HCT116 (cell line): ENCODE results near the gene SCAMP1. TPM values are rescaled to one million over a fixed set of nuclear protein-coding genes. Genes with fewer than 3 reads are reported as not detected.

ENCODE experiments used
- ATAC-seq: fragments of 200-7000 bp; cut with Tn5 transposase; 2 replicates; pipeline ENCODE4 v1.9.1; 2020; ENCODE audit warnings: mild to moderate bottlenecking, moderate library complexity
- BruUV-seq: library from RNA; stranded (reverse); fragments of 400-500 nt; replicated peaks from 2 replicates; lab custom pipeline; 2021; lab: Mats Ljungman, UMichigan
- CTCF ChIA-PET: fragments of 300-600 bp; sonication (Branson Sonifier 250); formaldehyde crosslinking; loops from one replicate; lab custom pipeline; 2021; ENCODE audit warnings: antibody characterized with exemption; lab: Charles Lee
- POLR2A ChIA-PET: fragments of 300-600, 350-600 bp; sonication (Branson Sonifier 250); formaldehyde crosslinking; loops from one replicate; lab custom pipeline; 2021; ENCODE audit warnings: antibody characterized with exemption; lab: Charles Lee
- RAD21 ChIA-PET, 2 experiments: fragments of 300-600 bp; sonication (Branson Sonifier 250); formaldehyde crosslinking; loops; one replicate each; lab custom pipeline; 2023; ENCODE audit warnings: low total read pairs in 2 of 2; ENCODE audit not compliant: uncharacterized antibody in 2 of 2, unreplicated experiment in 2 of 2, low non-redundant PET in 1 of 2; lab: Charles Lee
- DNase-seq: peaks from one replicate; pipeline ENCODE4 v3.0.0-alpha.2; 2010; ENCODE audit warnings: low read depth, low spot score
- H2AFZ ChIP-seq: fragments of 200-600 bp; shearing (Covaris generic), sonication (generic); 2 replicates; pipeline ENCODE4 v1.6.1; 2017; ENCODE audit warnings: low read depth, mixed run types, mixed read lengths, antibody characterized with exemption, low read length; ENCODE audit not compliant: poor library complexity, severe bottlenecking
- H3K27ac ChIP-seq: 2 replicates; pipeline ENCODE4 v1.5.1; 2012; ENCODE audit warnings: low read depth, low read length
- H3K27me3 ChIP-seq: fragments of 200-600 bp; sonication (generic); 2 replicates; pipeline ENCODE4 v1.6.1; 2016; ENCODE audit warnings: mixed run types, low read length, mixed read lengths; ENCODE audit not compliant: insufficient read depth
- H3K36me3 ChIP-seq, 2 experiments: fragments of 200-500 bp in 1 of 2; fragments of 200-600 bp in 1 of 2; sonication (Bioruptor generic) in 1 of 2; sonication (generic) in 1 of 2; 2 replicates each; pipeline versions ENCODE4 v1.5.1 to v1.6.1; 2014 to 2016; ENCODE audit warnings: low read length in 2 of 2, inconsistent platforms in 1 of 2, mixed read lengths in 1 of 2, mixed run types in 1 of 2; ENCODE audit not compliant: insufficient read depth in 2 of 2, control insufficient read depth in 1 of 2
- H3K4me1 ChIP-seq, 2 experiments: fragments of 200-600 bp in 1 of 2; sonication (generic) in 1 of 2; 2 replicates each; pipeline versions ENCODE4 v1.5.1 to v1.6.1; 2012 to 2017; ENCODE audit warnings: low read length in 2 of 2, inconsistent platforms in 1 of 2, mild to moderate bottlenecking in 1 of 2, mixed read lengths in 1 of 2, mixed run types in 1 of 2, moderate library complexity in 1 of 2; ENCODE audit not compliant: insufficient read depth in 2 of 2, control insufficient read depth in 1 of 2
- H3K4me2 ChIP-seq: fragments of 200-600 bp; sonication (generic); 2 replicates; pipeline ENCODE4 v1.6.1; 2017; ENCODE audit warnings: mixed run types, low read length, mixed read lengths
- H3K4me3 ChIP-seq, 2 experiments: fragments of 200-600 bp in 1 of 2; sonication (generic) in 1 of 2; replicated peaks in 1 of 2; 2 replicates each; pipeline ENCODE4 v1.5.1; 2011 to 2016; ENCODE audit warnings: low read length in 2 of 2, control low read depth in 1 of 2, low read depth in 1 of 2, mild to moderate bottlenecking in 1 of 2, mixed read lengths in 1 of 2, mixed run types in 1 of 2
- H3K79me2 ChIP-seq: fragments of 200-600 bp; sonication (generic); 2 replicates; pipeline ENCODE4 v1.6.1; 2017; ENCODE audit warnings: mild to moderate bottlenecking, mixed run types, low read length, moderate library complexity, mixed read lengths; ENCODE audit not compliant: insufficient read depth
- H3K9ac ChIP-seq: fragments of 200-600 bp; sonication (generic); 2 replicates; pipeline ENCODE4 v1.6.1; 2016; ENCODE audit warnings: low read length, mixed read lengths
- H3K9me2 ChIP-seq: fragments of 200-600 bp; sonication (generic), shearing (Covaris generic); 2 replicates; pipeline ENCODE4 v1.6.1; 2017; ENCODE audit warnings: mixed run types, mild to moderate bottlenecking, moderate library complexity; ENCODE audit not compliant: insufficient read depth
- H3K9me3 ChIP-seq, 2 experiments: fragments of 200-500 bp in 1 of 2; fragments of 200-600 bp in 1 of 2; sonication (Bioruptor generic) in 1 of 2; sonication (generic) in 1 of 2; 2 replicates each; pipeline ENCODE4 v1.6.1; 2014 to 2017; ENCODE audit warnings: low read length in 2 of 2, mixed read lengths in 2 of 2, inconsistent platforms in 1 of 2, low read depth in 1 of 2, mild to moderate bottlenecking in 1 of 2, mixed run types in 1 of 2, moderate library complexity in 1 of 2; ENCODE audit not compliant: control insufficient read depth in 1 of 2, insufficient read depth in 1 of 2
- H4K20me1 ChIP-seq: fragments of 200-600 bp; sonication (generic), shearing (Covaris generic); 2 replicates; pipeline ENCODE4 v1.6.1; 2017; ENCODE audit warnings: mixed run types, mild to moderate bottlenecking, moderate library complexity; ENCODE audit not compliant: insufficient read depth
- ATF3 ChIP-seq: IDR thresholded peaks from 2 replicates; pipeline ENCODE4 v1.6.1; 2012
- CBX3 ChIP-seq: IDR thresholded peaks from 2 replicates; pipeline ENCODE4 v1.6.1; 2012; ENCODE audit warnings: low read depth
- FOSL1 ChIP-seq: IDR thresholded peaks from 2 replicates; pipeline ENCODE4 v1.6.1; 2012; ENCODE audit warnings: low read depth
- RAD21 ChIP-seq: IDR thresholded peaks from 2 replicates; pipeline ENCODE4 v1.6.1; 2012; ENCODE audit warnings: low read depth, mild to moderate bottlenecking
- SIN3A ChIP-seq: IDR thresholded peaks from 2 replicates; pipeline ENCODE4 v1.6.1; 2012; ENCODE audit warnings: low read depth
- SP1 ChIP-seq: IDR thresholded peaks from 2 replicates; pipeline ENCODE4 v1.6.1; 2012; ENCODE audit warnings: low read depth
- SRF ChIP-seq: IDR thresholded peaks from 2 replicates; pipeline ENCODE4 v1.6.1; 2012; ENCODE audit warnings: low read depth
- TCF7L2 ChIP-seq: IDR thresholded peaks from 2 replicates; pipeline ENCODE4 v1.7.0; 2011; ENCODE audit warnings: borderline replicate concordance, inconsistent platforms; ENCODE audit not compliant: insufficient read depth, insufficient read length; ENCODE audit errors: extremely low read depth
- ZBTB33 ChIP-seq: IDR thresholded peaks from 2 replicates; pipeline ENCODE4 v1.6.1; 2011; ENCODE audit warnings: mild to moderate bottlenecking, low read length, moderate library complexity; ENCODE audit not compliant: insufficient replicate concordance; ENCODE audit errors: extremely low read depth
- intact Hi-C: fragments of 100-400 bp; cut with micrococcal nuclease; formaldehyde crosslinking; loops from 2 replicates; pipeline ENCODE4 v1.10.0; 2022
- total RNA-seq: library from RNA; stranded (reverse); gene quantifications from one replicate; pipeline ENCODE4 v1.2.1, GENCODE V29; 2021; ENCODE audit not compliant: unreplicated experiment

Gene SCAMP1
- total RNA-seq, 1 experiment from 2014 or later: 46.4 TPM

DNA sequence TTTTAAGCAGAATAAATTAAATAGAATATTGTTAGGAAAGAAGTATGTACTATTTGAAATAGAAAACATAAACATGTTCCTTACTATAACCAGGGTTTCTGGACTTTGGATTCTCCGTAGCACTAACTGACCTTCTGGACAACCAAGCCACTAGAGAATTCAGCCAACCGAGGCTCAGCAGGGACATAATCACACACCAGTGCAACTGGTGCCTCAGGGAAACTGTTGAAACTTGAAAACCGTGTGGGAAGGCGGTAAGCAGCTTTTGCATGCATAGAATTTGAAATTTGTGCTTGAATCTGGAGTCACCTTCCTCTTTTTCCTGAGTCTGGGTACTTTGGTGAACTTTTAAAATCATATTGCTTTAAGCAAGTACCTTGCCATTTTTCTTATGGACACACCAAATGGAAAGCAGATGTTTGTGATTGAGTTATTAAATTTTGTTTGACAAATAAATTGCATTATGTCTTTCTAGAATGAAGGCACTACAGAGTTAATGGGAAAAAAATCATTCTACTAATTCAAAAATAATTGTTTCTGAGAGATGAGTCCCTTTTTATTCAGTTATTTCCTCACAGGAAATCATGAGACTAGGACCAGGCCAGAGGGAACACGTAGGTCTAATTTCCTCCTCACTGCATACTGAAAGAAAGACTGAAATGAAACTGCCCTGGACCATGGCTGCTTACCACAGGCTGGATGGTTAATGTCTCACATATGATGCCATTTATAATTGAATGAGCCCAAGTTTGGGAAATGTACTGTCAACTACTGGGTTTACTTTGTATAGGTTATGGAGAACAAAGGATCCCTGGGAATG, 20.6 kb upstream of the SCAMP1 start:
- H3K9ac ChIP-seq: no peak overlapping the region
- H3K4me1 ChIP-seq: no peaks in the 10 kb centered on the region
- no peak overlapping the region for H3K4me3 ChIP-seq
- ChIA-PET POLR2A (no interaction called here), RAD21 (no interaction called here), CTCF (no interaction called here)
- DNase-seq (no peak), ATAC-seq (no peak)
- H2AFZ ChIP-seq: no peak overlapping the region
- H3K4me2 ChIP-seq: no peak overlapping the region
- TF ChIP-seq ATF3: no peak
- TF ChIP-seq CBX3: no peak
- TF ChIP-seq SP1: no peak
- no peak for TF ChIP-seq FOSL1
- intact Hi-C loops: no loop called here
- H3K9me3 ChIP-seq: no peaks in the 10 kb centered on the region
- H3K79me2 ChIP-seq: no peaks in the 10 kb centered on the region
- H3K27me3 ChIP-seq: no peaks in the 10 kb centered on the region
- H3K36me3 ChIP-seq: no peaks in the 10 kb centered on the region
- BruUV-seq: no TSS peak
- no peak overlapping the region for H3K27ac ChIP-seq
- no peaks in the 10 kb centered on the region for H3K9me2 ChIP-seq
- no peaks in the 10 kb centered on the region for H4K20me1 ChIP-seq

DNA sequence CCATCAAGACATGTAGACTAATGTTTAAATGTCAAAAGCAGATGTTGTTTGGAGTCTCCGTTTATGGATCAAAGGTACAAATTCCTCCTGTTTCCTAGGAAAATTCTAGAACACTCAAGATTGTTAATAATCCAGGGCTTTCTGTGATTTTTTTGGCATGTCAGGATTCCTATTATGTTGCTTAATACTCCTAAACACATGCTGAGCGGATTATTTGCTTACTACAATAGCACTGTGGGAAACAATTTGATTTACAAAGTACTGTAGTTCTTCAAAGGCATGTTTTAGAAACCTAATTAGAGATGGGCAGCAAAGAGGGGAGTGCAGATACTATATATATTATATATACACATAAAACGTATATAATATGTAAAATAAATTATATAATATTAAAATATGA, 19.0 kb upstream of the SCAMP1 start:
- Histone ChIP-seq H3K9me3 (no peaks in the 10 kb centered on the region), H3K4me3 (no peak overlapping the region), H2AFZ (peak overlapping the region; percentile 43)
- TF ChIP-seq SIN3A (no peak), FOSL1 (no peak), SRF (no peak), CBX3 (no peak), ZBTB33 (no peak), TCF7L2 (no peak), SP1 (no peak), RAD21 (no peak)
- TF ChIP-seq, all 23 proteins: peak for 0
- POLR2A ChIA-PET: no interaction called here
- H3K4me2 ChIP-seq: no peak overlapping the region
- no peaks in the 10 kb centered on the region; a peak in 1 of 4 replicates for H3K4me1 ChIP-seq
- no peaks in the 10 kb centered on the region for H3K27me3 ChIP-seq
- H4K20me1 ChIP-seq: no peaks in the 10 kb centered on the region
- RAD21 ChIA-PET: no interaction called here
- H3K9ac ChIP-seq: no peak overlapping the region
- intact Hi-C loops: no loop called here
- no peaks in the 10 kb centered on the region for H3K79me2 ChIP-seq
- no peaks in the 10 kb centered on the region for H3K9me2 ChIP-seq
- CTCF ChIA-PET: interaction anchor here (0.6 kb wide), 1 partner anchor 61 kb away, joined by 3 read pairs; no protein-coding TSS in a partner anchor
- ATAC-seq: no peak
- no TSS peak for BruUV-seq
- DNase-seq: no peak
- no peaks in the 10 kb centered on the region for H3K36me3 ChIP-seq
- H3K27ac ChIP-seq: no peak overlapping the region
